Measurements from ENCODE around the gene ATP8A1.

DNA sequence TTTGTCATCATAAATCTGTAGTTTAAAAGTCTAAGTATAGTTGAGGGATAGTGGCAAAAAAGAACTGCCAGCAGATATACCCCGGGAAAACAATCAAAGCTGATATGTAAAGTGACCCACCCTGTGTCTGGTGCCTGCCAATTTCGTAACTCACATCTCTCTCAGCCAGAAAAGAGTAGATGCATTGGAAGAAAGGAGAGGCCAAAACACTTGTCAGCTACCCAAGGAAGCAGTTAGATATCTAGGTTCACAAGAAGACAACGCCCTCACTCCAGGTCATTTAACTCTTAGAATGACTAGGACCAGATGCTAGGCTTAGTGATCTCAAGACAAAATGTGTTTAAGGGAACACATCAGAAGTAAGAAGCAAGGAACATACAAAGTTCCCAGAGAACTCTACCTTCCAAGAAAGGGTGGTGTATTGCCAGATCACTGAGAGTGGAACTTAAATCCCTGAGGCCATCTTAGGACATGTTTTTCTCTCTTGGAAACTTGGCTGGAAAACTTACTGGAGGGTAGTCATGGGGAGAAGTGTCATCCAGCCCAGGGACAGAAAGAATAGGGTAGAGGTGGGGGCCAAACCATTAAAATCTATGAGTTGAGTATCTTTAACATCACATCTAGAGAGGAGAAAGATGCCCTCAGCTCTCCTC is 133.7 kb downstream of the ATP8A1 start:
- TF ChIP-seq, protein P1, sequence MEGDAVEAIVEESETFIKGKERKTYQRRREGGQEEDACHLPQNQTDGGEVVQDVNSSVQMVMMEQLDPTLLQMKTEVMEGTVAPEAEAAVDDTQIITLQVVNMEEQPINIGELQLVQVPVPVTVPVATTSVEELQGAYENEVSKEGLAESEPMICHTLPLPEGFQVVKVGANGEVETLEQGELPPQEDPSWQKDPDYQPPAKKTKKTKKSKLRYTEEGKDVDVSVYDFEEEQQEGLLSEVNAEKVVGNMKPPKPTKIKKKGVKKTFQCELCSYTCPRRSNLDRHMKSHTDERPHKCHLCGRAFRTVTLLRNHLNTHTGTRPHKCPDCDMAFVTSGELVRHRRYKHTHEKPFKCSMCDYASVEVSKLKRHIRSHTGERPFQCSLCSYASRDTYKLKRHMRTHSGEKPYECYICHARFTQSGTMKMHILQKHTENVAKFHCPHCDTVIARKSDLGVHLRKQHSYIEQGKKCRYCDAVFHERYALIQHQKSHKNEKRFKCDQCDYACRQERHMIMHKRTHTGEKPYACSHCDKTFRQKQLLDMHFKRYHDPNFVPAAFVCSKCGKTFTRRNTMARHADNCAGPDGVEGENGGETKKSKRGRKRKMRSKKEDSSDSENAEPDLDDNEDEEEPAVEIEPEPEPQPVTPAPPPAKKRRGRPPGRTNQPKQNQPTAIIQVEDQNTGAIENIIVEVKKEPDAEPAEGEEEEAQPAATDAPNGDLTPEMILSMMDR (conservative IDR thresholded peaks at IDR 0.05; ENCODE audit: low read length) = no peak
- no peak for TF ChIP-seq EZH2phosphoT487 (IDR thresholded peaks at IDR 0.05; ENCODE audit: borderline replicate concordance, low read depth, low read length)
